ENCODE results near the gene PDE6D. TPM values are rescaled to one million over a fixed set of nuclear protein-coding genes. Genes with fewer than 3 reads are reported as not detected.
A peak's percentile ranks its signal among the peaks of the same experiment; 100 is the strongest.

The PDE6D gene
- total and polyA plus RNA-seq, 2 of the 13 experiments (the other 11 are each of a cell fraction or from before 2014, with no cell fraction given) = 14.1 to 23.2 TPM

- TF ChIP-seq ZNF407 (CRISPR knock-in tag; IDR thresholded peaks at IDR 0.05; ENCODE audit: not compliant biosample characterization) (no peak), ZNF580 (CRISPR knock-in tag; IDR thresholded peaks at IDR 0.05; ENCODE audit: borderline replicate concordance, low read depth) (peak; percentile 61; the same call in 1 of the 2 replicates), ZIK1 (CRISPR knock-in tag; IDR thresholded peaks at IDR 0.05; ENCODE audit: borderline replicate concordance, low read depth) (0 out of 2 replicates have a peak, but pooled peaks have one; percentile 82), ZNF563 (CRISPR knock-in tag; IDR thresholded peaks at IDR 0.05) (no peak), MAFK (conservative IDR thresholded peaks at IDR 0.05 in 1 of 2, IDR thresholded peaks at IDR 0.05 in 1 of 2; ENCODE audit: low read length in 2 of 2) (0 out of 4 replicates have a peak, but pooled peaks of 1 of the 2 experiments have one; percentile 0), ASH2L (IDR thresholded peaks at IDR 0.05; ENCODE audit: insufficient read length, low read depth, low read length) (peak; percentile 83), ZFP36L1 (CRISPR knock-in tag; IDR thresholded peaks at IDR 0.05) (no peak), ZNF816 (CRISPR knock-in tag; IDR thresholded peaks at IDR 0.05; ENCODE audit: borderline replicate concordance) (peak; percentile 55; the same call in 1 of the 2 replicates), ZBTB7A (CRISPR knock-in tag; IDR thresholded peaks at IDR 0.05) (0 out of 2 replicates have a peak, but pooled peaks have one; percentile 13), SUZ12 (IDR thresholded peaks at IDR 0.05; ENCODE audit: low read depth, low read length) (no peak), ZNF329 (CRISPR knock-in tag; IDR thresholded peaks at IDR 0.05; ENCODE audit: low read depth) (peak; percentile 72; the same call in 1 of the 2 replicates)
- TF ChIP-seq, protein P1, sequence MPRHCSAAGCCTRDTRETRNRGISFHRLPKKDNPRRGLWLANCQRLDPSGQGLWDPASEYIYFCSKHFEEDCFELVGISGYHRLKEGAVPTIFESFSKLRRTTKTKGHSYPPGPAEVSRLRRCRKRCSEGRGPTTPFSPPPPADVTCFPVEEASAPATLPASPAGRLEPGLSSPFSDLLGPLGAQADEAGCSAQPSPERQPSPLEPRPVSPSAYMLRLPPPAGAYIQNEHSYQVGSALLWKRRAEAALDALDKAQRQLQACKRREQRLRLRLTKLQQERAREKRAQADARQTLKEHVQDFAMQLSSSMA (CRISPR knock-in tag; IDR thresholded peaks at IDR 0.05) = peak; percentile 100
These were observed 74.1 kb downstream of the PDE6D start (continued) for GRCh38 chr2:231706731-231707624.
